LNCaP clone FGC (cell line): ENCODE measurements around the gene SYNGR4.
"Not testable (repeated sequence)": the region's sequence is repeated elsewhere in the genome, so short reads cannot be mapped to it uniquely, and the experiment has no call there.

Experiments
- DNase-seq: peaks from one replicate; pipeline ENCODE4 v3.0.0-alpha.2; 2011; ENCODE audit warnings: low read depth
- H3K4me3 ChIP-seq: 2 replicates; pipeline ENCODE4 v1.5.1; 2011; ENCODE audit warnings: mild to moderate bottlenecking, low read depth, low read length, control low read depth
- CTCF ChIP-seq: IDR thresholded peaks from 2 replicates; pipeline ENCODE4 v1.5.1; 2012; ENCODE audit warnings: mild to moderate bottlenecking; ENCODE audit not compliant: control insufficient read depth, insufficient read depth; ENCODE audit errors: extremely low read depth

Gene SYNGR4

DNA sequence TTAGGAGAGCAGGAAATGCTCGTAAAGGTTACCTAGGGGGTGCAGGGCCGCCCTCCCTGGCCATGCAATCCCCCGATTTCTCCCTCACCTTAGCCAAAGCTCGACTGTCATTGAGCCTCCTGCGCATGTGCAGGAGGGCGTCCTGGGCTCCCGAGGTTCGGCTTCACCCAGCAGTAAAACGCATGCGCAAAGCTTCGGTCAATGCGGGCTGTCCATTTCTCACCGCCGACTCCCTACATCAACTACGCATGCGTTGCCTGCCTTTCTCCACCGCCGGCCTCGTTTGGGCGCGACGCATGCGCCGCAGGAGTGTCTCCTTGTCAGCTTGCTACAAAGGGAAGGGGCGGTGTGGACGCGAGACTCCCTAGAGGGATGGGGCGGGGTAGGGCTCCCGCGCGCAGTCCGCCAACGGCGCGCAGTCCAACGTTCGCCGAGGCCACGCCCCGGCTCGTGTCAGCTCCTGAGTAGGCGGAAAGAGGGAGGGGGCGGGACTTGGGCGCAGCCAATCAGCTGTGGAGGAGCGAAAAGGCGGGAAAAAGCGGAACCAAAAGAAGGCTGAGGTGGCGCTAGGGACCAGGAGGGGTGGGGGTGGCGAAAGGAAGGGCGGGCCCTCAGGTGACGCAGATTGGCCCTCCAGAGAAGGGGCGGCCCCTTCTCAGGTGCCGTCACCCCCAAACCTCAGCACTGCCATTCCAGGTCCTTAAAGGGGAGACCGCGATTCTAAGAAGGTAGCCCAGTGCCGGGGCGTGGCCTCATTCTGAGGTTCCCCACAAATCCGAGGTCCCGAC, at the start of gene SYNGR4, which contains the start of gene TMEM143:
Gene SYNGR4, plus strand, starts transcription at position 558 of the 788 bp plus-strand sequence. CDS start 1,476 bp downstream, outside the sequence.
Gene TMEM143, minus strand, starts transcription at position 131 of the 788 bp plus-strand sequence. Its CDS starts 20 bp downstream, at position 111.
- peak within 1 kb of the TSS; percentile 60 for H3K4me3 ChIP-seq
- no peak for TF ChIP-seq CTCF
- DNase-seq: peak; percentile 90

DNA sequence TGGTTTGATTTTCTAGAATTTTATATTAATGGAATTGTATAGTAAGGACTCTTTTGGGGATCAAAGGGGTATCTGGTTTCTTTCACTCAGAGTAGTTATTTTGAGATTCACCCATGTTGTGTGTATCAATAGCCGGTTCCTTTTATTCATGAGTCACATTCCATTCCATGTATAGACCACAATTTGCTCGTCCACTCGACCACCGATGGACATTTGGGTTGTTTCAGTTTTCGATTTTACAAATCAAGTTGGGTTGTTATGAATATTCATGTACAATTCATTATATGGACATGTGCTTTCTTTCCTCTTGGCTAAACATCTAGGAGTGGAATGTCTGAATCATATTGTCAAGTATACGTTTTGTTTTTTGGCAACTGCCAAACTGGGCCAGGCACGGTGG, 48.5 kb upstream of the SYNGR4 start:
- no peak for TF ChIP-seq CTCF
- DNase-seq: no peak
- H3K4me3 ChIP-seq: no peak overlapping the region

DNA sequence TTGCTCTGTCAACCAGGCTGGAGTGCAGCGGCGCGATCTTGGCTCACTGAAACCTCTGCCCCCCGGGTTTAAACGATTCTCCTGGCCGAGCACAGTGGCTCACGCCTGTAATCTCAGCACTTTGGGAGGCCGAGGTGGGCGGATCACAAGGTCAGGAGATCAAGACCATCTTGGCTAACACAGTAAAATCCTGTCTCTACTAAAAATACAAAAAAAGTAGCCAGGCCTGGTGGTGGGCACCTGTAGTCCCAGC, 46.5 kb upstream of the SYNGR4 start:
- not testable (repeated sequence) for DNase-seq, H3K4me3 ChIP-seq

GRCh38 chr19:48318286-48318987, 45.7 kb upstream of the SYNGR4 start:
- no peak for TF ChIP-seq CTCF
- no peak for DNase-seq
- no peak overlapping the region for H3K4me3 ChIP-seq

- no peak for DNase-seq
- TF ChIP-seq CTCF: peak; percentile 57
- no peak overlapping the region for H3K4me3 ChIP-seq
Measured at GRCh38 chr19:48319647-48320541, 44.3 kb upstream of the SYNGR4 start.

DNA sequence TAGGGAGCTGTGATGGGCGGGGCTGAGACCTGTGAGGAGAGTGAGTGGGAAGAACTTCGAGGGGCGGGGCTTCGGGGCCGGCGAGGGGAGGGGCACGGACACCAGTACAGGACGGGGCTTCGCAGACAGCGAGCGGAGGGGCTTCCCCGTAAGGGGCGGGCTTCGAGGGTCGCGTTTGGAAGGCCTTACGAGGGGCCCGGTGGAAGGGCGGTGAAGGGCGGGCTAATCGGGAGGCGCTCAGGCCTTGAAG, 42.9 kb upstream of the SYNGR4 start:
- TF ChIP-seq CTCF: no peak
- peak; percentile 65 for DNase-seq
- peak overlapping the region; percentile 57 for H3K4me3 ChIP-seq
